ENCODE measurements around the gene CSNK1G3. TPM values are rescaled to one million over a fixed set of nuclear protein-coding genes. Genes with fewer than 3 reads are reported as not detected.

The CSNK1G3 gene
- total RNA-seq, 2 experiments from 2014 or later: 87.2 to 92.3 TPM

- intact Hi-C loops (cut with DNase I, micrococcal nuclease): no loop called here
- DNase-seq (no peak), ATAC-seq (ENCODE audit: poor library complexity) (no peak)
- H3K9me3 Mint-ChIP-seq: no peaks in the 10 kb centered on the region
- peaks cover 57% of the 10 kb centered on the region for H3K4me1 Mint-ChIP-seq (ENCODE audit: low read depth)
- no peak overlapping the region for H3K27ac Mint-ChIP-seq
- Histone ChIP-seq H3K27ac (ENCODE audit: low read depth in 1 of 2, low read length in 2 of 2) (no peak overlapping the region), H3K36me3 (ENCODE audit: insufficient read depth, low read length) (no peaks in the 10 kb centered on the region), H3K4me1 (ENCODE audit: insufficient read depth, low read length) (peaks cover 4% of the 10 kb centered on the region), H3K9me3 (ENCODE audit: control insufficient read depth in 1 of 2, insufficient read depth in 1 of 2, low read length in 2 of 2) (no peaks in the 10 kb centered on the region), H3K27me3 (ENCODE audit: control insufficient read depth in 1 of 2, insufficient read depth in 2 of 2, low read length in 2 of 2) (no peaks in the 10 kb centered on the region), H3K4me3 (ENCODE audit: low read length) (no peak overlapping the region)
- no peaks in the 10 kb centered on the region for H3K36me3 Mint-ChIP-seq (ENCODE audit: low read depth)
- no peak overlapping the region for H3K4me3 Mint-ChIP-seq
- CTCF ChIA-PET: no interaction called here
- no peaks in the 10 kb centered on the region for H3K27me3 Mint-ChIP-seq
- no peak for TF ChIP-seq CTCF (IDR thresholded peaks at IDR 0.05)
- POLR2A ChIA-PET: no interaction called here
Observed at GRCh38 chr5:123520677-123521247, 8.8 kb downstream of the CSNK1G3 start.

GRCh38 chr5:123524146-123524545 is 12.2 kb downstream of the CSNK1G3 start:
- ATAC-seq (ENCODE audit: poor library complexity) (no peak), DNase-seq (no peak)
- Mint-ChIP-seq H3K27ac (no peak overlapping the region), H3K27me3 (no peaks in the 10 kb centered on the region), H3K4me3 (no peak overlapping the region), H3K9me3 (no peaks in the 10 kb centered on the region), H3K36me3 (ENCODE audit: low read depth) (no peaks in the 10 kb centered on the region), H3K4me1 (ENCODE audit: low read depth) (peaks cover 64% of the 10 kb centered on the region)
- no peaks in the 10 kb centered on the region for H3K9me3 ChIP-seq (ENCODE audit: control insufficient read depth in 1 of 2, insufficient read depth in 1 of 2, low read length in 2 of 2)
- H3K27ac ChIP-seq (ENCODE audit: low read depth in 1 of 2, low read length in 2 of 2): no peak overlapping the region
- no peaks in the 10 kb centered on the region for H3K36me3 ChIP-seq (ENCODE audit: insufficient read depth, low read length)
- POLR2A ChIA-PET: no interaction called here
- CTCF ChIA-PET: no interaction called here
- no peak for TF ChIP-seq CTCF (IDR thresholded peaks at IDR 0.05)
- H3K27me3 ChIP-seq (ENCODE audit: control insufficient read depth in 1 of 2, insufficient read depth in 2 of 2, low read length in 2 of 2): no peaks in the 10 kb centered on the region
- H3K4me3 ChIP-seq (ENCODE audit: low read length): no peak overlapping the region
- intact Hi-C loops (cut with DNase I, micrococcal nuclease): no loop called here
- peaks cover 3% of the 10 kb centered on the region for H3K4me1 ChIP-seq (ENCODE audit: insufficient read depth, low read length)

GRCh38 chr5:123527190-123527589 is 15.2 kb downstream of the CSNK1G3 start:
- Histone ChIP-seq H3K27me3 (ENCODE audit: control insufficient read depth in 1 of 2, insufficient read depth in 2 of 2, low read length in 2 of 2) (no peaks in the 10 kb centered on the region), H3K4me1 (ENCODE audit: insufficient read depth, low read length) (peaks cover 3% of the 10 kb centered on the region), H3K4me3 (ENCODE audit: low read length) (no peak overlapping the region), H3K36me3 (ENCODE audit: insufficient read depth, low read length) (no peaks in the 10 kb centered on the region), H3K9me3 (ENCODE audit: control insufficient read depth in 1 of 2, insufficient read depth in 1 of 2, low read length in 2 of 2) (no peaks in the 10 kb centered on the region), H3K27ac (ENCODE audit: low read depth in 1 of 2, low read length in 2 of 2) (no peak overlapping the region)
- no peak overlapping the region for H3K4me3 Mint-ChIP-seq
- TF ChIP-seq CTCF (IDR thresholded peaks at IDR 0.05): no peak
- H3K4me1 Mint-ChIP-seq (ENCODE audit: low read depth): peaks cover 63% of the 10 kb centered on the region
- DNase-seq (no peak), ATAC-seq (ENCODE audit: poor library complexity) (no peak)
- H3K36me3 Mint-ChIP-seq (ENCODE audit: low read depth): no peaks in the 10 kb centered on the region
- CTCF ChIA-PET: no interaction called here
- no peak overlapping the region for H3K27ac Mint-ChIP-seq
- H3K27me3 Mint-ChIP-seq: no peaks in the 10 kb centered on the region
- intact Hi-C loops (cut with DNase I, micrococcal nuclease): no loop called here
- POLR2A ChIA-PET: interaction anchor here (1.2 kb wide), 1 partner anchor 15 kb away, joined by 3 read pairs; the partner anchor contains the start of gene CSNK1G3
- no peaks in the 10 kb centered on the region for H3K9me3 Mint-ChIP-seq

All from CD4-positive, alpha-beta T cell (primary cell).